HAP-1 (cell line): ENCODE data around the gene CYP4F2.
"Not testable (repeated sequence)": the region's sequence is repeated elsewhere in the genome, so short reads cannot be mapped to it uniquely, and the experiment has no call there.

Experiments used
- DNase-seq, 2 experiments: peaks; one replicate each; pipeline ENCODE4 v3.0.0-alpha.2; 2016 to 2020; ENCODE audit warnings: low spot score in 2 of 2
- H3K27me3 ChIP-seq: fragments of 250-450 bp; sonication (Bioruptor Pico); 2 replicates; pipeline ENCODE4 v1.5.1; 2020; ENCODE audit warnings: low read depth, mild to moderate bottlenecking, moderate library complexity
- H3K36me3 ChIP-seq: fragments of 250-450 bp; sonication (Bioruptor Pico); replicated peaks from 2 replicates; pipeline ENCODE4 v1.5.1; 2020; ENCODE audit warnings: mild to moderate bottlenecking
- H3K4me1 ChIP-seq: fragments of 250-450 bp; sonication (Bioruptor Pico); 2 replicates; pipeline ENCODE4 v1.5.1; 2020; ENCODE audit warnings: mild to moderate bottlenecking
- H3K4me3 ChIP-seq: fragments of 250-450 bp; sonication (Bioruptor Pico); 2 replicates; pipeline ENCODE4 v1.5.1; 2020; ENCODE audit warnings: mild to moderate bottlenecking, moderate library complexity
- H3K9me3 ChIP-seq: fragments of 250-450 bp; sonication (Bioruptor Pico); 2 replicates; pipeline ENCODE4 v1.5.1; 2020; ENCODE audit warnings: mild to moderate bottlenecking, moderate library complexity
- in situ Hi-C: fragments of 300-500 bp; cut with MboI; formaldehyde crosslinking; loops from 3 replicates; pipeline ENCODE4 v1.14.3; 2020; ENCODE audit warnings: low sequenced_read_pairs, inconsistent platforms, mixed read lengths

Gene CYP4F2

GRCh38 chr19:15919243-15919642 lies 21.4 kb upstream of the CYP4F2 start:
- H3K36me3 ChIP-seq, result no peaks in the 10 kb centered on the region
- in situ Hi-C loops, result no loop called here
- DNase-seq, result no peak
- no peaks in the 10 kb centered on the region for H3K27me3 ChIP-seq
- no peak overlapping the region for H3K4me3 ChIP-seq
- no peaks in the 10 kb centered on the region for H3K4me1 ChIP-seq
- H3K9me3 ChIP-seq, result no peaks in the 10 kb centered on the region

GRCh38 chr19:15915109-15915508 lies 17.2 kb upstream of the CYP4F2 start:
- no peaks in the 10 kb centered on the region for H3K36me3 ChIP-seq
- H3K9me3 ChIP-seq, result no peaks in the 10 kb centered on the region
- in situ Hi-C loops, result no loop called here
- DNase-seq, result no peak
- no peaks in the 10 kb centered on the region for H3K27me3 ChIP-seq
- no peak overlapping the region for H3K4me3 ChIP-seq
- no peaks in the 10 kb centered on the region for H3K4me1 ChIP-seq

DNA sequence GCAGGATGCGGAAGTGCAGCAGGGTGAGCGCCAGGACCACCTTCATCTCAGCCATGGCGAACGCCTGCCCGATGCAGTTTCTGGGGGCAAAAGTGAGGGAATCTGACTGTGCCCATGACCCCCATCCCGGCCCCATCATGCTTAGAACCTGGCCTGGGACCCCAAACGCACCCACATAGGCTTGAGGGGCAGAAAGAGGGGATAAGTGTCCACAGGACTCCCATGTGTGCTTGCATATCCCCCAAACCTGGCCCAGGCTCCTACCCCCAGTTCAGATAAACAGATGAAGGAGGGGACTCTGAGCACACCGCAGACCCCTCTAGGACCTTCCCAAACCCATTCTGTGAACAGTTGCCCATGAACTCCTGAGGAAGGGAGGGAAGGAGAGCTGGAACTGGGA lies 16.0 kb upstream of the CYP4F2 start:
- in situ Hi-C loops, result no loop called here
- no peaks in the 10 kb centered on the region for H3K27me3 ChIP-seq
- no peak overlapping the region for H3K4me3 ChIP-seq
- H3K9me3 ChIP-seq, result no peaks in the 10 kb centered on the region
- H3K4me1 ChIP-seq, result no peaks in the 10 kb centered on the region
- no peaks in the 10 kb centered on the region for H3K36me3 ChIP-seq
- no peak for DNase-seq

GRCh38 chr19:15913384-15913783 lies 15.5 kb upstream of the CYP4F2 start:
- no peaks in the 10 kb centered on the region for H3K36me3 ChIP-seq
- in situ Hi-C loops, result no loop called here
- no peak overlapping the region for H3K4me3 ChIP-seq
- no peaks in the 10 kb centered on the region for H3K27me3 ChIP-seq
- DNase-seq, result no peak
- H3K4me1 ChIP-seq, result no peaks in the 10 kb centered on the region
- no peaks in the 10 kb centered on the region for H3K9me3 ChIP-seq

- H3K27me3 ChIP-seq, result no peaks in the 10 kb centered on the region
- H3K4me1 ChIP-seq, result no peaks in the 10 kb centered on the region
- H3K4me3 ChIP-seq, result no peak overlapping the region
- H3K36me3 ChIP-seq, result no peaks in the 10 kb centered on the region
- no peaks in the 10 kb centered on the region for H3K9me3 ChIP-seq
- no peak for DNase-seq
- in situ Hi-C loops, result no loop called here
Measured at GRCh38 chr19:15911599-15912235, 13.8 kb upstream of the CYP4F2 start.

- in situ Hi-C loops, result no loop called here
- no peaks in the 10 kb centered on the region for H3K36me3 ChIP-seq
- no peaks in the 10 kb centered on the region for H3K9me3 ChIP-seq
- H3K4me1 ChIP-seq, result no peaks in the 10 kb centered on the region
- no peaks in the 10 kb centered on the region for H3K27me3 ChIP-seq
- H3K4me3 ChIP-seq, result no peak overlapping the region
- no peak for DNase-seq
Measured at GRCh38 chr19:15905026-15905425, 7.2 kb upstream of the CYP4F2 start.

DNA sequence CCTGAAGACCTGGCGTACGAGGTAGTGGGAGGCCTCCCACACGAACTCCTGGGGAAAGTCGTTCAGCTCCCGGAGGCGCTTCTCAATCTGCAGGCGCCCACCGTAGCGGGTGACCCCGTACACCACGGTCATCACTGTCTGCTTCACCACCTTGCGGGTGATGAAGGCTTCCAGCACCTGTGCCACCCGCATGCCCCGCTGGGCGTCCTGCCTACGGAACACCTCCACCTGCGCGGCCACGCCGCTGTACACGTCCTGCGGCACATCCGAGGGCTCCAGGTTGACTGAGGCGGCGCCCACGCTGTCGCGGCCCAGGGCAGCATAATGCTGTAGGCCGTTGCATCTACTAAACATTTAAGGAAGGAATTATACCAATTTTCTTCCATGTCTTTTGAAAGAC lies 5.0 kb upstream of the CYP4F2 start:
- H3K4me3 ChIP-seq, H3K9me3 ChIP-seq, H3K27me3 ChIP-seq, H3K4me1 ChIP-seq, H3K36me3 ChIP-seq, in situ Hi-C loops, DNase-seq: not testable (repeated sequence)

GRCh38 chr19:15902254-15902653 lies 4.4 kb upstream of the CYP4F2 start:
- in situ Hi-C loops, result no loop called here
- Histone ChIP-seq H3K36me3 (no peaks in the 10 kb centered on the region), H3K4me3 (no peak overlapping the region), H3K27me3 (no peaks in the 10 kb centered on the region), H3K4me1 (no peaks in the 10 kb centered on the region), H3K9me3 (no peaks in the 10 kb centered on the region)
- no peak for DNase-seq

DNA sequence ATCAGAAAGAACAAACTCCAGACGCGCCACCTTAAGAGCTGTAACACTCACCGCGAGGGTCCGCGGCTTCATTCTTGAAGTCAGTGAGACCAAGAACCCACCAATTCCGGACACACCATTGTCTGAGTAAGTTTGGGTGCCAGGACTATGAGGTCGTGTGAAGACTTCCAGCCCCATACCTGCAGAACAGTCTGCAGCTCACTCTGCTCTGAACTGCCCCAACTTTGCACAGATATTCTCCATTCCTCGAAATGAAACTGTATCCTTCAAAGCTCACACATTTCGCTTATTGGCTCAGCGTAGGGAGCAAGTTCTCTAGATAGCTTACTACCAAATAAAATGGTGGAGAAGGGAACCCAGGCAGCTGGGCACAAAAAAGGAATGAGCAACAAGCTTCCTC lies 2.6 kb upstream of the CYP4F2 start:
- no peak for DNase-seq
- in situ Hi-C loops, result no loop called here
- Histone ChIP-seq H3K9me3 (no peaks in the 10 kb centered on the region), H3K4me3 (no peak overlapping the region), H3K4me1 (no peaks in the 10 kb centered on the region), H3K36me3 (no peaks in the 10 kb centered on the region), H3K27me3 (no peaks in the 10 kb centered on the region)

- H3K4me1 ChIP-seq, H3K4me3 ChIP-seq, H3K36me3 ChIP-seq, H3K9me3 ChIP-seq, H3K27me3 ChIP-seq, DNase-seq, in situ Hi-C loops: not testable (repeated sequence)
Measured at GRCh38 chr19:15900032-15900431, 2.2 kb upstream of the CYP4F2 start.

DNA sequence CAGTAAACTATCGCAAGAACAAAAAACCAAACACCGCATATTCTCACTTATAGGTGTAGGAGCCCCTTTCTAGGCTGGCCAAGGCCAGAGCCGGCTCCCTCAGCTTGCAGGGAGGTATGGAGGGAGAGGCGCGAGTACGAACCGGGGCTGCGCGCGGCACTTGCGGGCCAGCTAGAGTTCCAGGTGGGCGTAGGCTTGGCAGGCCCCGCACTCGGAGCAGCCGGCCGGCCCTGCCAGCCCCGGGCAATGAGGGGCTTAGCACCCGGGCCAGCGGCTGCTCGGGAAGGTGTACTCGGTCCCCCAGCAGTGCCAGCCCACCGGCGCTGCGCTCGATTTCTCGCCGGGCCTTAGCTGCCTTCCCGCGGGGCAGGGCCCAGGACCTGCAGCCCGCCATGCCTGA lies 1.7 kb upstream of the CYP4F2 start:
- in situ Hi-C loops, H3K4me3 ChIP-seq, H3K9me3 ChIP-seq: not testable (repeated sequence)

GRCh38 chr19:15897026-15897737 lies 692 bp downstream of the CYP4F2 start:
- no peaks in the 10 kb centered on the region for H3K4me1 ChIP-seq
- no peak for DNase-seq
- H3K36me3 ChIP-seq, result no peaks in the 10 kb centered on the region
- no peak overlapping the region for H3K4me3 ChIP-seq
- H3K27me3 ChIP-seq, result no peaks in the 10 kb centered on the region
- in situ Hi-C loops, result no loop called here
- no peaks in the 10 kb centered on the region for H3K9me3 ChIP-seq

More for the DNA sequence above, 1.7 kb upstream of the CYP4F2 start:
- not testable (repeated sequence) for H3K36me3 ChIP-seq, H3K4me1 ChIP-seq, H3K27me3 ChIP-seq, DNase-seq

GRCh38 chr19:15895876-15896430 lies 1.9 kb downstream of the CYP4F2 start:
- in situ Hi-C loops, result no loop called here
- Histone ChIP-seq H3K4me1 (no peaks in the 10 kb centered on the region), H3K9me3 (no peaks in the 10 kb centered on the region), H3K36me3 (no peaks in the 10 kb centered on the region), H3K4me3 (no peak overlapping the region), H3K27me3 (no peaks in the 10 kb centered on the region)
- DNase-seq, result no peak

- Histone ChIP-seq H3K36me3 (no peaks in the 10 kb centered on the region), H3K27me3 (no peaks in the 10 kb centered on the region), H3K9me3 (no peaks in the 10 kb centered on the region), H3K4me3 (no peak overlapping the region), H3K4me1 (no peaks in the 10 kb centered on the region)
- in situ Hi-C loops, result no loop called here
- no peak for DNase-seq
Measured at GRCh38 chr19:15894359-15894758, 3.5 kb downstream of the CYP4F2 start.
